Activated CD4-positive, CD25-positive, alpha-beta regulatory T cell treated with anti-CD3 and anti-CD28 coated beads, Interleukin-2, amount 50 U/mL, for 16 hours (primary cell): ENCODE results near the gene SUN1.

Source experiments
- DNase-seq: peaks from one replicate; pipeline ENCODE4 v3.0.0-alpha.2; 2020; ENCODE audit warnings: low read depth, low spot score

The SUN1 gene

GRCh38 chr7:889391-889790 is 57.1 kb downstream of the SUN1 start:
- no peak for DNase-seq

GRCh38 chr7:890868-891267 is 58.6 kb downstream of the SUN1 start:
- no peak for DNase-seq

- DNase-seq = no peak
Measured at GRCh38 chr7:891291-891690, 59.0 kb downstream of the SUN1 start.

- DNase-seq = no peak
Measured at GRCh38 chr7:891805-892204, 59.5 kb downstream of the SUN1 start.

GRCh38 chr7:892648-893593 is 60.6 kb downstream of the SUN1 start:
- no peak for DNase-seq

- no peak for DNase-seq
Measured at GRCh38 chr7:893686-894085, 61.4 kb downstream of the SUN1 start.

GRCh38 chr7:894164-894867 is 62.0 kb downstream of the SUN1 start:
- DNase-seq = no peak

- DNase-seq = no peak
Measured at GRCh38 chr7:894927-895450, 62.7 kb downstream of the SUN1 start.

GRCh38 chr7:895451-896052 is 63.3 kb downstream of the SUN1 start:
- DNase-seq = no peak

GRCh38 chr7:896346-897075 is 64.2 kb downstream of the SUN1 start:
- no peak for DNase-seq

GRCh38 chr7:897086-897485 is 64.8 kb downstream of the SUN1 start:
- no peak for DNase-seq

GRCh38 chr7:897771-898376 is 65.6 kb downstream of the SUN1 start:
- DNase-seq = no peak

GRCh38 chr7:898460-898854 is 66.2 kb downstream of the SUN1 start:
- no peak for DNase-seq

- no peak for DNase-seq
Measured at GRCh38 chr7:898855-899681, 66.8 kb downstream of the SUN1 start.

GRCh38 chr7:899806-900205 is 67.5 kb downstream of the SUN1 start:
- no peak for DNase-seq

GRCh38 chr7:900331-901040 is 68.2 kb downstream of the SUN1 start:
- DNase-seq = no peak

GRCh38 chr7:901041-901387 is 68.7 kb downstream of the SUN1 start:
- no peak for DNase-seq

- no peak for DNase-seq
Measured at GRCh38 chr7:901388-902154, 69.3 kb downstream of the SUN1 start.

GRCh38 chr7:902996-903395 is 70.7 kb downstream of the SUN1 start:
- no peak for DNase-seq
